ENCODE results near the gene ZNF462.

Gene ZNF462

GRCh38 chr9:106862110-106862820, 701 bp upstream of the ZNF462 start:
- DNase-seq, result no peak

- DNase-seq, result no peak
Observed at GRCh38 chr9:106864373-106865143, 1.6 kb downstream of the ZNF462 start.

- DNase-seq, result no peak
Observed at GRCh38 chr9:106866243-106866642, 3.3 kb downstream of the ZNF462 start.

- DNase-seq, result no peak
Observed at GRCh38 chr9:106867286-106867685, 4.3 kb downstream of the ZNF462 start.

- no peak for DNase-seq
Observed at GRCh38 chr9:106868087-106868486, 5.1 kb downstream of the ZNF462 start.

GRCh38 chr9:106868565-106868964, 5.6 kb downstream of the ZNF462 start:
- no peak for DNase-seq

- DNase-seq, result no peak
Observed at GRCh38 chr9:106869028-106869427, 6.1 kb downstream of the ZNF462 start.

GRCh38 chr9:106869458-106869857, 6.5 kb downstream of the ZNF462 start:
- no peak for DNase-seq

GRCh38 chr9:106872641-106873040, 9.7 kb downstream of the ZNF462 start:
- DNase-seq, result no peak

GRCh38 chr9:106874031-106874430, 11.1 kb downstream of the ZNF462 start:
- DNase-seq, result no peak

GRCh38 chr9:106874652-106875051, 11.7 kb downstream of the ZNF462 start:
- DNase-seq, result no peak

- DNase-seq, result no peak
Observed at GRCh38 chr9:106875529-106875928, 12.6 kb downstream of the ZNF462 start.

GRCh38 chr9:106877345-106877744, 14.4 kb downstream of the ZNF462 start:
- DNase-seq, result no peak

- no peak for DNase-seq
Observed at GRCh38 chr9:106878081-106878837, 15.3 kb downstream of the ZNF462 start.

GRCh38 chr9:106878934-106879333, 16.0 kb downstream of the ZNF462 start:
- peak; percentile 50 for DNase-seq

GRCh38 chr9:106879439-106879882, 16.5 kb downstream of the ZNF462 start:
- DNase-seq, result no peak

GRCh38 chr9:106880081-106880480, 17.1 kb downstream of the ZNF462 start:
- DNase-seq, result no peak

- DNase-seq, result no peak
Observed at GRCh38 chr9:106880863-106881262, 17.9 kb downstream of the ZNF462 start.

- no peak for DNase-seq
Observed at GRCh38 chr9:106883030-106883429, 20.1 kb downstream of the ZNF462 start.

GRCh38 chr9:106883626-106884190, 20.7 kb downstream of the ZNF462 start:
- peak; percentile 14 for DNase-seq

GRCh38 chr9:106885451-106885850, 22.5 kb downstream of the ZNF462 start:
- DNase-seq, result no peak

GRCh38 chr9:106886111-106887046, 23.4 kb downstream of the ZNF462 start:
- no peak for DNase-seq
